ENCODE results near the gene TRAFD1.

The TRAFD1 gene

DNA sequence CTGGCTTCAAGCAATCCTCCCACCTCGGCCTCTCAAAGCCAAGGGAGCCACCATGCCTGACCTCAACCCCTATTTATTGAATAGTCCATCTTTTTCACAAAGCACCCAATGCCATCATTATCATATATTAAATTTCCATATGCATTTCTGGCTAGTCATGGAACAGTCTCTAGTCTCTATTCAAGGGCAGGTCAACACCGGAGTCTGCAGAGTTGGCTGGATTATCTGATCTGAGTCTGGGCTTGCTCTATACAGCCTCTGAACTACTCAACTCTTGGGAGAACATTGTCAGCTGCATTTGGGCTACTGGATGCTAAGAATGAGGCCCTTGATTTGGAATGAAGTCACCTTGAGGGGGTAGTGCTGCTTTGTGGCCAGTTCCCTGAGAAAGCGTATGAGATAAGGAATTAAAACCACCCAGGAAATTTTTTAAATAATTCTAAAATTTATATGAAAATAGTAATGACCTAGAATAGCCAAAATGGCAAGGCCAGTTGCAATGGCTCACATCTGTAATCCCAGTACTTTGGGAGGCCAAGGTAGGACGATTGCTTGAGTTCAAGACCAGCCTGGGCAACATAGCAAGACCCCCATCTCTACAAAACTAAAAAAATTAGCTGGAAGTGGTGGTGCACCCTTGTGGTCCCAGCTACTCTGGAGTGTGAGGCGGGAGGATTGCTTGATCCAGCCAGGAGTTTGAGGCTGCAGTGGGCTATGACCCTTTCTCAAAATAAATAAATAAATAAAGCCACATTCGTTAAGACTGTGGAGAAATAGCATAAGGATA, 9.9 kb upstream of the TRAFD1 start:
- in situ Hi-C loops (cut with MboI; ENCODE audit: low sequenced_read_pairs): no loop called here

DNA sequence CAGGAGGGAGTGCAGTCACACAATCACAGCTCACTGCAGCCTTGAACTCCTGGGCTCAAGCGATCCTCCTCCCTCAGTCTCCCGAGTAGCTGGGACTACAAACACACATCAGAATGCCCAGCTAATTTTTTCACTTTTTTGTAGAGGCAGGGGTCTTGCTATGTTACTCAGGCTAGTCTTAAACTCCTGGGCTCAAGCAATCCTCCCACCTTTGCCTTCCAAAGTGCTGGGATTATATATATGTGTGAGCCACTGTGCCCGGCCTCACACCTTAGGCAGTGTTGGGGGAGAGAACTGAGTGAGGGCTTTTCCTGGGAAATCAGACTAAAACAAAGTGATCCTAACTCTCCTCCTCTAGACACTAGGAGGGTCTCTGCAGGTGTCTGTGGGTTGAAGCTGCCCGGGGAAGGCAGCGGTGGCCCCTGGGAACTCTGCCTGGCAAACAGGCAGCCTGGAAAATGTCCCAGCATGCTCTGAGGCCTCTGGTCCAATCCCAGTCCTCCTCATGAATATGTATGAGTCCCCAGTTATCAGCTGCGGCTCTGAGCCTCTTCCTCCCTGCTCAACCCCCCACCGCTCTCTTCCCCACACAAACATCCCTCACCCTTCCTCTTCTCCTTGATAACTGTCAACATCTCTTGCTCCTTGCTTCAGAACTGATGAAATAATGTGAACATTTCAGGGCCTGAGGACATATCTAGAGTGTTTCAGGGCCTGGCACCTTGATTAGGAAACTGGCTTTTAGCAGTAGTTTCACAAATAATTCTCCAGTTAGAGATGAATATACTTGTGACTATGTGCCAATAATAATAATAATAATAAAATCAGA, 8.9 kb upstream of the TRAFD1 start:
- in situ Hi-C loops (cut with MboI; ENCODE audit: low sequenced_read_pairs): no loop called here

DNA sequence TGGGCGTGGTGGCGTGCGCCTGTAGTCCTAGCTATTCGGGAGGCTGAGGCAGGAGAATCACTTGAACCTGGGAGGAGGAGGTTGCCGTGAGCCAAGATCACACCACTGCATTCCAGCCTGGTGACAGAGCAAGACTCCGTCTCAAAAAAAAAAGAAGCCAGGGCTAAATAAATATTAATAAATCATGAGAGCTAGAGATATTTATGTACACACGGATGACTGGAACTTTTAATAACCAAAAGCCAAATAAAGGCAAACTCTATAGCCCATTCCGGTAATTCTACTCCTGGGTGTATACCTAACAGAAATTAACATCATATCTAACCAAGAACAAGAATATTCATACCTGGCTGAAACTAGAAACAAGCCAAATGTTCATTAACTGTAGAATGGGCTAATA, 7.7 kb upstream of the TRAFD1 start:
- in situ Hi-C loops (cut with MboI; ENCODE audit: low sequenced_read_pairs): no loop called here

DNA sequence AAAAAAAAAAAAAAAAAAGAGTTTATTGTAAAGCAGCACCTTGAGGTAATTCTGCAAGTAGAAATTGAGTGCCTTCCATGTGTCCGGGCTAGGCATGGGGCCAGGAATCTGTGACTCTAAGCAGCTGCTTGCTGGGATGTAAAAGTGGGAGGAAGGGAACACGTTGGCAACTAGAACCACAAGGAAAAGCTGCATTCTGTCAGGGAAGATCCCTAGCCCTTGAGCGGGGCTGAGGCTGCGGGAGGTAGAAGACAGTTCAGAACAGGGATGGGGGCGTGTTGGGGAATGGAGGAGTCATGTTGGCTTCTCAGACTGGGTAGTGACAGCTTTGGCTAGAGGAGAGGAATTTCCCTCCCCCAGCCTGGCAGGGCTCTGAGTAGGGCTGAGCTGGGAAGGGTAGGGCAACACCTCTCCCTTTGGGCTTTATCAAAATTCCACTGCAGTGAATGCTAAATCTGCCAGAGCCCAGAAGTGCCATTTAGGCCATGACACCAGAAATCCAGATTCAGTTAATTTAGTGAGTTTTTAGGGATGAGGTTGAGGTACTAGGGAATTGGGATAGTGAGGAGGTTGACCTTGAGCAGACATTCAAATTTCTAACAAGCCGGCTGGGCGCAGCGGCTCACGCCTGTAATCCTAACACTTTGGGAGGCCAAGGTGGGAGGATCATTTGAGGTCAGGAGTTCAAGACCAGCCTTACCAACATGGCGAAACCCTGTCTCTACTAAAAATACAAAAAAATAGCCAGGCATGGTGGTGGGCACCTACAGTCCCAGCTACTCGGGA, 3.4 kb upstream of the TRAFD1 start:
- in situ Hi-C loops (cut with MboI; ENCODE audit: low sequenced_read_pairs): no loop called here

DNA sequence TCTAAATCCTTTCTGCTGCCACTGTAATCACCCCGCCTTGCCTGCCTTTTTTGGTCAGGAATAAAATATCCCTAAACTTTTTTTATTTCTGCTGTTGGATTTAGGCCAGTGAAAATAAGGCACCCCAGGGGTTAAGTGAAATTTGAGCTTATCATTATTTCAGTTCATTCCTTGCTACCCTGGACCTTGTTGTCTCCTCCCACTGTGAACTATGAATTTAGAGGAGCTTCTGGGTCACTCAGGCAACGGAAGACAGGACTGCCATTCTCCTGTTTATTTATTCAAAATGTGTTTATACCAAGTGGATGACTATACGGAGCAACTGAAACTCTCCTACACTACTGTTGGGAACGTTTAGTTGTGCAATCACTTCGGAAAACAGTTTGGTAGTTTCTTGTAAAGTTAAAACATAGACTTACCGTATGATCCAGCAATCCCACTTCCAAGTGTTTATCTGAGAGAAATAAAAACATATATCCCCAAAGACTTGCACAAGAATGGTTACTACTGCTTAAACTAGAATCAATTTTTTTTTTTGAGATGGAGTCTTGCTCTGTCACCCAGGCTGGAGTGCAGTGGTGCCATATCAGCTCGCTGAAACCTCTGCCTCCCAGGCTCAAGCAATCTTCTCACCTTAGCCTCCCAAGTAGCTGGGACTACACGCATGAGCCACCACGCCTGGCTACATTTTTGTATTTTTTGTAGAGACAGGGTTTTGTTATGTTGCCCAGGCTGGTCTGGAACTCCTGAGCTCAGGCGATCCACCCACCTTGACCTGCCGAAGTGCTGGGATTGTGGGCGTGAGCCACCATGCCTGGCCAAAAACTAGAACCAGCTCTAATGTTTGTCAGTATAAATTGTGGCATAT, 2.3 kb upstream of the TRAFD1 start:
- in situ Hi-C loops (cut with MboI; ENCODE audit: low sequenced_read_pairs): no loop called here

DNA sequence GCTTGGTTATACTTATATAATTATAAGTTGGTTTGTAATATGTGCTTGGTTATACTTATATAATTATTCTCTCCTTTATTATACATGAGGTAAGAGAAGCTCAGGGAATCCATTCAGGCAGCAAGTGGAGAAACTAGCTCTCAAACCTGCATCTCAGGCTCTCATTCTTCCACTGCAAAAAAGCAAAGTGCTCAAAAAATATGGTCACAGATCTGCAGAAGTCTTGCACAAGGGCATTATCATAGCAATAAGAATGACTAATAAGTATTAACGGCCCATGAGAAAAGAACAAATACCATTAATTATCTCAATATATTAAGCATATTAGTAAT, 476 bp upstream of the TRAFD1 start:
- in situ Hi-C loops (cut with MboI; ENCODE audit: low sequenced_read_pairs): no loop called here

DNA sequence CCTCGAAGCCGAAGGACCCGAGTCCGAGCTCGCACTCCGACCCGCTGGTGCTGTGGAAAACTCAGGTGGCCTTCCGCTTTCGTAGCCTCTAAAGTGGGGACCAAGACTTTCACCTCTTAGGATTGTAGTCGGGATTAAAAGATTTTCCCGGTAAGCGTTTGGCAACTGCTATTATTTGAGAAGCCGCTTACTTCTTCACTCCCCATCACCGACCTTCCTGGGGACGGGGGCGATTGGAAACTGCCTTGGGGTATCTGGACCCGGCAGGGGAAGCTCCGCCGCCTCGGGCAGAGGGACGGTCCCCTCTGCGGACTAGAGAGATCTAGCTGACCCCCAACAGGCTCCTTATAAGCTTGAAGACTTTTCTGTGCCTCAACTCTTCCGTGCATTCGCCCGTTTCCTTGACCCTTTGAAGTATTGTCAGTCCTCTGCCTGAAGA, 659 bp downstream of the TRAFD1 start:
- in situ Hi-C loops (cut with MboI; ENCODE audit: low sequenced_read_pairs): no loop called here

DNA sequence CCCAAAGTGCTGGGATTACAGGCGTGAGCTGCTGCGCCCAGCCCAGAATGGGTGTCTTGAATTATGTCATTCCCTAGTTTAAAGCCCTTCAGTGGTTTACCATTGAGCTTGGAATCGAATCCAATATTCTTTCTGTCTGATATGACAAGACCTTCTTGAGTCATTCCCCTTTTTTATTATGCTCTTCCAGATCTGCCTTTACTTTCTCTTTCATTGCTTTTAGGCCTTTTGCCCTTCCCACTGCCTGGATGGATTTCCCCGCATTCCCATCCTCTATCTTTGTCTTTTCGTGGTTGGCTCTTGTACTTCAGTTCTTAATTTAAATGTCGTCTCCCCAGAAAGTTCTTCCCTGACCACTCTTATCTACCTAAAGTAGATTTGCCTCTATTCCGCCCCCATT, 1.6 kb downstream of the TRAFD1 start:
- in situ Hi-C loops (cut with MboI; ENCODE audit: low sequenced_read_pairs): no loop called here

DNA sequence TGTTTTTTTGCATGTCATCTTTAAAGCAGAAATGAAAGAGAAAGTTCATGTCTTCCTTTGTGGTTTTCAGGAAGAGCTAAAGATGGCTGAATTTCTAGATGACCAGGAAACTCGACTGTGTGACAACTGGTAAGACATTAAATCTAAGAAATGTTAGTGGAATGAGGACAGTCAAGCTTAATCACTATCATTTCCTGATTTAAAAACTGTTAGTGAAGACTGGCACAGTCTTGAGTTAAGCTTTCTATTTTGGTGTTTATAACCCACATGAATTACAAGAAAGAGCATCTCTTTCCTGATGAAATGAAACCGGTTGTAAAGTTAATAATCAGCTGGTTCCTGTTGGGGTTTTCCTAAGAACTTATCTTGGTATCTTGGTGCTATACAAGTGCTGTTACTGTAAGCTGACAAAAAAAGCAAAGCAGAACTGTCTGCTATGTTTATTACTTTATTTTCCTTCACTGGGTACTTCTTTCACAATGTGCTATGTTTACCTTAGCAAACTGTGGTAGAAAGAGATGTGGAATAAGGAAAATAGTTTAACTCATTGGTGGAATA, 5.2 kb downstream of the TRAFD1 start:
- in situ Hi-C loops (cut with MboI; ENCODE audit: low sequenced_read_pairs): no loop called here

DNA sequence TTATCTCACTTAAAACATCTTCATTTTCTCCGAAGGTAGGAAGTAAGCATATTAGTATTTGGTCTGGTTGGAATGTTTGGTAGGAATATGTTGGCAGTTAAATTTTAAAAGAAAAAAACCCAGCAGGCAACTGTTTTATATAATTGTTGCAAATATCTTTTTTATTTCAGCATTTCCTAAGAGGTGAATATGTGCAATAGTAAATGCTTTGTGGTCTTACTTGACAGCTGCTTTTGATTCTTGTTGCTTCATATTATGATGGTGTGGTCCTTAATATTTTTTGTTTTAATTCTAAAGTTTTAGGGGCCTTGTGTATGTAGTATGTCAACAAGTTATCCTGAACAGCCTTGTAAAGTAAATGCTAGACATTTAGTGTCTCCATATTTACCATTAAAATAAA, 6.3 kb downstream of the TRAFD1 start:
- in situ Hi-C loops (cut with MboI; ENCODE audit: low sequenced_read_pairs): no loop called here

DNA sequence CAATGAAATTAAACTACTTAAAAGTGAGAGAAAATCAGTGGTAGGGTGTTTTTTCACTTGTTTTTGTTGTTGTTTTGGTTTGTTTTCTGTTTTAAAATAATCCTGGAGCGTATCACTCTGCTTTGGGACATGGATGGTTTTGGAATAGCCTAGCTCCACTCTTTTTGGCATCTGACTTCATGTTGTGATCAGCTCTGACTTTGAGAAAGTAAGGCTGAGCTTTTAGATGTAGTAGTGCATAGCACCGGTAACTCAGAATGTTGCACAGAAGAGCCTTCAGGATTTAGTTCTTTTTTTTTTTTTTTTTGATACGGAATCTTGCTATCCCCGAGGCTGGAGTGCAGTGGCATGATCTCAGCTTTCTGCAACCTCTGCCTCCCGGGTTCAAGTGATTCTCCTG, 8.1 kb downstream of the TRAFD1 start:
- in situ Hi-C loops (cut with MboI; ENCODE audit: low sequenced_read_pairs): no loop called here

DNA sequence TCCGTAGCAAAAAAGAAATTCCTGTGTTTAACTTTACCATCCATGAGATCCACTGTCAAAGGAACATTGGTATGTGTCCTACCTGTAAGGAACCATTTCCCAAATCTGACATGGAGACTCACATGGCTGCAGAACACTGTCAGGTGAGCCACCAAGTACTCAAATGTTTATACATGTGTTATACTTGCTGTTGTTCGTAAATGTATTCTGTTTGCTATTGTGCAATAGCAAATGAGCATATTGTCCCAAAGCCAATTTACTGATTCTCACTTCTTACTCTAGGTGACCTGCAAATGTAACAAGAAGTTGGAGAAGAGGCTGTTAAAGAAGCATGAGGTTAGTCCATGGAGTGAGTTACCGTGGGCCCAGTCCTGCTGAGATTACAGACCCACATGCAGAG, 9.4 kb downstream of the TRAFD1 start:
- in situ Hi-C loops (cut with MboI; ENCODE audit: low sequenced_read_pairs): no loop called here

DNA sequence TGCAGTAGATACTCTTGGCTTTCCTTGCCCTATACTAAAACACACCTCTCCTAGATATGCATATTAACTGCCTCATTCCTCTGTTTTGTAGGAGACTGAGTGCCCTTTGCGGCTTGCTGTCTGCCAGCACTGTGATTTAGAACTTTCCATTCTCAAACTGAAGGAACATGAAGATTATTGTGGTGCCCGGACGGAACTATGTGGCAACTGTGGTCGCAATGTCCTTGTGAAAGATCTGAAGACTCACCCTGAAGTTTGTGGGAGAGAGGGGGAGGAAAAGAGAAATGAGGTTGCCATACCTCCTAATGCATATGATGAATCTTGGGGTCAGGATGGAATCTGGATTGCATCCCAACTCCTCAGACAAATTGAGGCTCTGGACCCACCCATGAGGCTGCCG, 15.4 kb downstream of the TRAFD1 start:
- in situ Hi-C loops (cut with MboI; ENCODE audit: low sequenced_read_pairs): no loop called here

DNA sequence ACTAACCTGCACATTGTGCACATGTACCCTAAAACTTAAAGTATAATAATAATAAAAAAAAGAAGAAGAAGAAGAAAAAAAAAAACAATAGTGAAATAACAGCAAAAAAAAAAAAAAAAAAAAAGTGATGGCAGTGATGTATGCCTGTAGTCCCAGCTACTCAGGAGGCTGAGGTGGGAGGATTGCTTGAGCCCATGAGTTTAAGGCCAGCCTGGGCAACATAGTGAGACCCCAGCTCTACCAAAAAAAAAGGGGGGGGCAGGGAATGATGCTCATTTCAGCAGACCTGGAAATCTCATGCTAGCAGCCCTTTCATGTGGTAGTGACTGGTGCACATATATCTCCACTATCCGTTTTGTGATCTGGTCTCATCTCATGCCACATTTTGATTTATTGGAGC, 20.8 kb downstream of the TRAFD1 start:
- in situ Hi-C loops (cut with MboI; ENCODE audit: low sequenced_read_pairs): no loop called here

DNA sequence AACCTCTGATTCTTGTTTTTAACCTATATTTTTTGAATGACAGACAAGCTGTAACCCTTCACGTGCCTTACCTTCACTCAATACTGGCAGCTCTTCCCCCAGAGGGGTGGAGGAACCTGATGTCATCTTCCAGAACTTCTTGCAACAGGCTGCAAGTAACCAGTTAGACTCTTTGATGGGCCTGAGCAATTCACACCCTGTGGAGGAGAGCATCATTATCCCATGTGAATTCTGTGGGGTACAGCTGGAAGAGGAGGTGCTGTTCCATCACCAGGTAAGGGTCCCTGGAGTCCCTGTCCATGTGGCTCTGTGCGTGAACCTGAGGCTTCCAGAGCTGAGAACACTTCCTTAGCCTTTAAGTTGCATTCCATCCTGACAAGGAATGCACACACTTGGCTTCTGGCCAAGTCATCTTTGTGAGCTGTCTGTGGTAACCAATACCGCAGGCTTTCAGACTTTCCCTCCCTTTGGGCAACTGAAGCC, 22.7 kb downstream of the TRAFD1 start:
- in situ Hi-C loops (cut with MboI; ENCODE audit: low sequenced_read_pairs): no loop called here

DNA sequence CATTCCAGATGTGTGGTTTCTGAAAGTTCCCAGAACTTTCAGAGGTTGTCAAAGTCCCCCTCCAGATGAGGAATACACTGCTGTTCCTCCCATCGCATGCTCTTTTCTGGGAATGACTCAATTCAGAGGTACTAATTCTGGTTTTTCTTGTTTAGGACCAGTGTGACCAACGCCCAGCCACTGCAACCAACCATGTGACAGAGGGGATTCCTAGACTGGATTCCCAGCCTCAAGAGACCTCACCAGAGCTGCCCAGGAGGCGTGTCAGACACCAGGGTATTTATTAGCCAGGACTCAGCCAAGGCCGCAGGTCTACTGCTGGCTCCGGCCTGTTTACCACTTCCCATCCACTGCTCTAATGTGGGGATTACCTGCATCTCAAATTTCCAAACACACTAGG, 24.2 kb downstream of the TRAFD1 start:
- in situ Hi-C loops (cut with MboI; ENCODE audit: low sequenced_read_pairs): no loop called here

DNA sequence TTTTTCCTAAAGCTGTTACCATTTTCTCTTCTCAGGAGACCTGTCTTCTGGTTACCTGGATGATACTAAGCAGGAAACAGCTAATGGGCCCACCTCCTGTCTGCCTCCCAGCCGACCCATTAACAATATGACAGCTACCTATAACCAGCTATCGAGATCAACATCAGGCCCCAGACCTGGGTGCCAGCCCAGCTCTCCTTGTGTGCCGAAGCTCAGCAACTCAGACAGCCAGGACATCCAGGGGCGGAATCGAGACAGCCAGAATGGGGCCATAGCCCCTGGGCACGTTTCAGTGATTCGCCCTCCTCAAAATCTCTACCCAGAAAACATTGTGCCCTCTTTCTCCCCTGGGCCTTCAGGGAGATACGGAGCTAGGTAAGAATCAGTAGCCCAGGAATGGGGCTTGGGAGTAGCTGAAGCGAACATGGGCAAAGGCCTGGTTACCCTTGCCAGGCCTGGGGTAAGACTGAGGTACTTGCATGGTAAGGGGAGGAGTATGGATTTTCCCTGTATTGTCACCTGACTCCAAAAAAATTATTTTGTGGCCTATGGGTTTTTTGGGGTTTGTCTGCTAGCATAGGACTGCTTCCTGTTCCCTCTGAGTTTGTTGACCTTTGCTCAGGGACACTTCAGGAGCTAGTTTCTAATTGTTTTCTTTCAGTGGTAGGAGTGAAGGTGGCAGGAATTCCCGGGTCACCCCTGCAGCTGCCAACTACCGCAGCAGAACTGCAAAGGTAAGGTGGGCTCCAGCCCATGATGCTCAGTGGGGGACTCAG, 26.6 kb downstream of the TRAFD1 start:
- in situ Hi-C loops (cut with MboI; ENCODE audit: low sequenced_read_pairs): no loop called here

DNA sequence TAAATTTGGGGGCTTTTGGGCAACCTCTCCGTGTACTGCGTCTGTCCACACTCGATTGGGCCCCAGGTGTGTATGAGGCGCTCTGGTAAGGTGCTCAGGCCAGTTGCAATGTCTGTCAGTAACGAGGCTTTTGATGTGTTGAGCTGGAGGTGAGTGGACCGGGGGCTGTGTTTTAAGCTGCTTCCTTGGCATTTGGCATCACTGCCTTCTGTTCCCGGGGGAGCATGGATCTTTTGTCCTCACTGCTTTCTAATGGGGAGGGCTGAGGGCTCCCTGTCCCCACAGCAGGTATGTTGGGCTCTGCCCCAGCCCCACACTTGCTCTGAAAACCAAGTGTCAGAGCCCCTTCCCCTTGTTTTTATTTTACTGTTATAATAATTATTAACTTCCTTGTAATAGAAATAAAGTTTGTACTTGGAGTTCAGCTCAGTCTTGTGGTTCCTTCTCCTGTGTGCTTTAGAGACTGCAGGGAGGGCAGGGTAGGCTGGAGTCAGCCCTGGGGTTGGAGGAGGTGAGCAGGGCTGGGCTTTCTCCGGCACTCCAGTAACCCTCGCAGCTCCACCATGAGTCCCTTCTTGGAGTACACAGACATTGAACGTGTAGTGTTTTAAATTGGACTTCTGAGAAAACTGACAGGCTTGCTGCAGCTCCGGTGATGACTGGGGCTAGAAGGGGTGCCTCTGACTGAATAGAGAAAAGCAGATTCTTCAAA, 28.0 kb downstream of the TRAFD1 start:
- in situ Hi-C loops (cut with MboI; ENCODE audit: low sequenced_read_pairs): no loop called here

DNA sequence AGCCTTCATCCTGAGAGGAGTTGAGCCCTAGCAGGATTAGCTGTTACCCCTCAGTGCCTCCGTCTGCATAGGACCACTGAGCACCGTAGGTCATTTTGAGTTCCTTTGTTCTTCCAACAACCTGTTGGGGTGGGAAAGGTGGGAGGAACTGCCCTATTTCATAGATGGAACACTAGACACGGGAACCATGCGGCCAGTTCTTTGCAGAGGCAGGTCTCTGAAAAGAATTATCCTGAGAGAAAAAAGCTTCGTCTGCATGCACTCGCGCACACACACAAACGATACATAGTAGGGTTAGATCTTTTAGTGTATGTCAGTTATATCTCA, 28.5 kb downstream of the TRAFD1 start:
- in situ Hi-C loops (cut with MboI; ENCODE audit: low sequenced_read_pairs): no loop called here

All from hTERT RPE-1 (cell line).